HepG2 (cell line): Measurements from ENCODE around the gene INHA. TPM values are rescaled to one million over a fixed set of nuclear protein-coding genes. Genes with fewer than 3 reads are reported as not detected.

Source experiments
- CAMTA2 ChIP-seq: sonication (generic); formaldehyde crosslinking; IDR thresholded peaks from 2 replicates; pipeline ENCODE4 v1.4.0; 2020; ENCODE audit warnings: mild to moderate bottlenecking, missing genetic modification reagents, borderline replicate concordance
- FOXA3 ChIP-seq: IDR thresholded peaks from 2 replicates; pipeline ENCODE4 v1.6.1; 2016; ENCODE audit warnings: missing genetic modification reagents, missing compliant biosample characterization
- GABPA ChIP-seq, 2 experiments: IDR thresholded peaks; 2 replicates each; pipeline ENCODE4 v1.6.1; 2011 to 2016; ENCODE audit warnings: low read depth in 2 of 2, low read length in 1 of 2, missing biosample characterization in 1 of 2, missing genetic modification characterization in 1 of 2
- HES4 ChIP-seq: sonication (generic); formaldehyde crosslinking; IDR thresholded peaks from 2 replicates; pipeline ENCODE4 v1.9.0; 2021; ENCODE audit warnings: mild to moderate bottlenecking, missing genetic modification reagents, borderline replicate concordance
- HMGA1 ChIP-seq: sonication (generic); formaldehyde crosslinking; conservative IDR thresholded peaks from 2 replicates; pipeline ENCODE4 v1.4.0; 2020; ENCODE audit warnings: missing genetic modification reagents
- JUN ChIP-seq: sonication (generic); formaldehyde crosslinking; IDR thresholded peaks from 2 replicates; pipeline ENCODE4 v1.4.0; 2020; ENCODE audit warnings: mild to moderate bottlenecking, missing genetic modification reagents
- KAT2B ChIP-seq: fragments of 150-350 bp; IDR thresholded peaks from 2 replicates; pipeline ENCODE4 v1.6.1; 2014; ENCODE audit warnings: low read depth, low read length, borderline replicate concordance
- NR2F2 ChIP-seq: IDR thresholded peaks from 2 replicates; pipeline ENCODE4 v1.6.1; 2012; ENCODE audit warnings: low read depth, inconsistent platforms, borderline replicate concordance
- PCBP1 ChIP-seq: fragments of 200-400 bp; formaldehyde crosslinking; IDR thresholded peaks from 2 replicates; pipeline ENCODE4 v1.6.1; 2017; ENCODE audit warnings: mild to moderate bottlenecking, low read depth, low read length, borderline replicate concordance
- RAD51 ChIP-seq: fragments of 450-650 bp; IDR thresholded peaks from 2 replicates; pipeline ENCODE4 v1.6.1; 2016; ENCODE audit warnings: borderline replicate concordance
- SALL1 ChIP-seq: sonication (generic); formaldehyde crosslinking; IDR thresholded peaks from 2 replicates; pipeline ENCODE4 v1.8.0; 2022; ENCODE audit warnings: mild to moderate bottlenecking, missing genetic modification reagents
- SMARCC2 ChIP-seq: fragments of 450-650 bp; IDR thresholded peaks from 2 replicates; pipeline ENCODE4 v1.6.1; 2017; ENCODE audit warnings: antibody characterized with exemption, mild to moderate bottlenecking
- SOX5 ChIP-seq: IDR thresholded peaks from 2 replicates; pipeline ENCODE4 v1.6.1; 2016; ENCODE audit warnings: borderline replicate concordance
- ZC3H4 ChIP-seq: sonication (generic); formaldehyde crosslinking; IDR thresholded peaks from 2 replicates; pipeline ENCODE4 v1.4.0; 2020; ENCODE audit warnings: missing genetic modification reagents, borderline replicate concordance
- ZEB1 ChIP-seq: IDR thresholded peaks from 2 replicates; pipeline ENCODE4 v1.6.1; 2012; ENCODE audit warnings: mild to moderate bottlenecking, low read depth, inconsistent platforms; ENCODE audit not compliant: insufficient replicate concordance
- ZFY ChIP-seq: sonication (generic); formaldehyde crosslinking; IDR thresholded peaks from 2 replicates; pipeline ENCODE4 v1.4.0; 2020; ENCODE audit warnings: missing genetic modification reagents
- ZNF274 ChIP-seq: sonication (generic); formaldehyde crosslinking; IDR thresholded peaks from 2 replicates; pipeline ENCODE4 v1.5.1; 2020; ENCODE audit warnings: mild to moderate bottlenecking, missing genetic modification reagents
- ZNF362 ChIP-seq: sonication (generic); formaldehyde crosslinking; IDR thresholded peaks from 2 replicates; pipeline ENCODE4 v1.4.0; 2020; ENCODE audit warnings: missing genetic modification reagents, mild to moderate bottlenecking, borderline replicate concordance
- ZNF510 ChIP-seq: sonication (generic); formaldehyde crosslinking; IDR thresholded peaks from 2 replicates; pipeline ENCODE4 v1.4.0; 2020; ENCODE audit warnings: low read depth, mild to moderate bottlenecking, missing genetic modification reagents
- ZNF737 ChIP-seq: sonication (generic); formaldehyde crosslinking; IDR thresholded peaks from 2 replicates; pipeline ENCODE4 v1.5.0; 2020; ENCODE audit warnings: missing genetic modification reagents, mild to moderate bottlenecking, borderline replicate concordance
- ZSCAN29 ChIP-seq: sonication (generic); formaldehyde crosslinking; conservative IDR thresholded peaks from 2 replicates; pipeline ENCODE4 v1.4.0; 2020; ENCODE audit warnings: mild to moderate bottlenecking, missing genetic modification reagents
- polyA plus RNA-seq, 8 experiments: library from polyadenylated mRNA; depleted of rRNA in 3 of 8; stranded (reverse) in 7 of 8; unstranded in 1 of 8; fragments of >200 nt; fragmentation: Illumina TruSeq in 4 of 8; extraction: Trizol in 4 of 8; gene quantifications; 2 replicates each; pipeline versions ENCODE4 v1.2.1 to v1.2.3, GENCODE V29; 2011 to 2016; ENCODE audit warnings: low read depth in 4 of 8, missing spikeins in 1 of 8, mixed read lengths in 1 of 8; ENCODE audit not compliant: insufficient read depth in 1 of 8
- total RNA-seq, 5 experiments: library from RNA; depleted of rRNA; stranded (reverse); fragments of >200 nt; fragmentation: Illumina TruSeq; extraction: Trizol; gene quantifications; 2 replicates each; pipeline ENCODE4 v1.2.3, GENCODE V29; 2016; ENCODE audit warnings: low read depth in 1 of 5
- TF ChIP-seq, protein P1 (sequence below): IDR thresholded peaks from 2 replicates; pipeline ENCODE4 v1.6.1; 2016; ENCODE audit warnings: missing compliant biosample characterization, missing genetic modification reagents, borderline replicate concordance
- TF ChIP-seq, protein P2 (sequence below): sonication (generic); formaldehyde crosslinking; IDR thresholded peaks from 2 replicates; pipeline ENCODE4 v1.5.1; 2020; ENCODE audit warnings: mild to moderate bottlenecking, missing genetic modification reagents, borderline replicate concordance

Gene INHA
- total and polyA plus RNA-seq, 2 of the 13 experiments (the other 11 are each of a cell fraction or from before 2014, with no cell fraction given), result 4.1 to 15.2 TPM

DNA sequence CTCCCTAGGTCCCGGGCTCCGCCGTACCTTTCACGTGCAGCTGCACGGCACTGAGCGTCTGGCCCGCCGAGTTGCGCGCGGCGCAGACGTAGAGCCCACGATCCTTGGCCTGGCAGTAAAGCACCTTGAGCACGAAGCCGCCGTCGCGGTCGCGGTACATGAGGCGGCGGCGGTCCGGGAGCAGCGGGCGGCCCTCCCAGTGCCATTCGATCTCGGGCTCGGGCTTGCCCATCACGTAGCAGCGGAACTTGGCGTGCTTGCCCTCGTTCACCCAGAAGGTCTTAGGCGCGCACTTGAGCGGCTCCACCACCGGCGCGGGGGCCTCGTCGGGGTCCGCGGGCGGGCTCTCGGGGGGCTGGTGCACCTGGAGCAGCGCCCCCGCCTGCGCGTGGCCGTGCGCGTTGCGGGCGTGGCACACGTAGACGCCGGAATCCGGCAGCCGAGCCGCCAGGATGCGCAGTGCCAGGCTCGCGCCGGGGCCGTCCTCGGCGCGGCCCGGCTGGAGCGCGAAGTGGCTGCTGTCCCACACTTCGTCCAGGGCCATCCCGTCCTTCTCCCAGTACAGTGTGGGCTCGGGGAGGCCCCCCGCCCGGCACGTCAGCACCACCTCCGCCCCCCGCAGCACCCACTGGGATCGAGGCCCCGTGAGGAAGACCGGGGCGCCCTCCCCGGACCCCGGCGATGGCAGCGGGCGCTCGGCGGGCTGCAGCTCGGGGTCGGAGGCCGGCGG, 1.8 kb upstream of the INHA start (continued):
- TF ChIP-seq ZNF510 (CRISPR knock-in tag), result no peak
- no peak for TF ChIP-seq KAT2B
- TF ChIP-seq NR2F2, result no peak; the same call in 1 of the 2 replicates
- no peak for TF ChIP-seq RAD51
- TF ChIP-seq SALL1, result peak; percentile 58; the same call in 1 of the 2 replicates
- TF ChIP-seq HES4 (CRISPR knock-in tag), result peak; percentile 73; the same call in 1 of the 2 replicates
- TF ChIP-seq HMGA1 (CRISPR knock-in tag), result no peak
- TF ChIP-seq ZNF737 (CRISPR knock-in tag), result no peak
- no peak; the same call in 1 of the 2 replicates for TF ChIP-seq ZSCAN29 (CRISPR knock-in tag)
- TF ChIP-seq ZFY (CRISPR knock-in tag), result peak; percentile 49; the same call in 1 of the 2 replicates
- TF ChIP-seq JUN (CRISPR knock-in tag), result no peak
- TF ChIP-seq ZEB1, result no peak
- TF ChIP-seq CAMTA2 (CRISPR knock-in tag), result 0 out of 2 replicates have a peak, but pooled peaks have one; percentile 22
- TF ChIP-seq SMARCC2, result no peak
- no peak for TF ChIP-seq SOX5 (CRISPR knock-in tag)
- TF ChIP-seq, protein P1, sequence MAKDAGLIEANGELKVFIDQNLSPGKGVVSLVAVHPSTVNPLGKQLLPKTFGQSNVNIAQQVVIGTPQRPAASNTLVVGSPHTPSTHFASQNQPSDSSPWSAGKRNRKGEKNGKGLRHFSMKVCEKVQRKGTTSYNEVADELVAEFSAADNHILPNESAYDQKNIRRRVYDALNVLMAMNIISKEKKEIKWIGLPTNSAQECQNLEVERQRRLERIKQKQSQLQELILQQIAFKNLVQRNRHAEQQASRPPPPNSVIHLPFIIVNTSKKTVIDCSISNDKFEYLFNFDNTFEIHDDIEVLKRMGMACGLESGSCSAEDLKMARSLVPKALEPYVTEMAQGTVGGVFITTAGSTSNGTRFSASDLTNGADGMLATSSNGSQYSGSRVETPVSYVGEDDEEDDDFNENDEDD, result peak; percentile 20; the same call in 1 of the 2 replicates
- no peak for TF ChIP-seq ZNF362
- no peak for TF ChIP-seq ZNF274 (CRISPR knock-in tag)
- no peak for TF ChIP-seq GABPA (IDR thresholded peaks at IDR 0.05; ENCODE audit: low read depth, low read length)
- no peak for TF ChIP-seq GABPA (CRISPR knock-in tag; IDR thresholded peaks at IDR 0.05; ENCODE audit: low read depth)
- TF ChIP-seq, protein P2, sequence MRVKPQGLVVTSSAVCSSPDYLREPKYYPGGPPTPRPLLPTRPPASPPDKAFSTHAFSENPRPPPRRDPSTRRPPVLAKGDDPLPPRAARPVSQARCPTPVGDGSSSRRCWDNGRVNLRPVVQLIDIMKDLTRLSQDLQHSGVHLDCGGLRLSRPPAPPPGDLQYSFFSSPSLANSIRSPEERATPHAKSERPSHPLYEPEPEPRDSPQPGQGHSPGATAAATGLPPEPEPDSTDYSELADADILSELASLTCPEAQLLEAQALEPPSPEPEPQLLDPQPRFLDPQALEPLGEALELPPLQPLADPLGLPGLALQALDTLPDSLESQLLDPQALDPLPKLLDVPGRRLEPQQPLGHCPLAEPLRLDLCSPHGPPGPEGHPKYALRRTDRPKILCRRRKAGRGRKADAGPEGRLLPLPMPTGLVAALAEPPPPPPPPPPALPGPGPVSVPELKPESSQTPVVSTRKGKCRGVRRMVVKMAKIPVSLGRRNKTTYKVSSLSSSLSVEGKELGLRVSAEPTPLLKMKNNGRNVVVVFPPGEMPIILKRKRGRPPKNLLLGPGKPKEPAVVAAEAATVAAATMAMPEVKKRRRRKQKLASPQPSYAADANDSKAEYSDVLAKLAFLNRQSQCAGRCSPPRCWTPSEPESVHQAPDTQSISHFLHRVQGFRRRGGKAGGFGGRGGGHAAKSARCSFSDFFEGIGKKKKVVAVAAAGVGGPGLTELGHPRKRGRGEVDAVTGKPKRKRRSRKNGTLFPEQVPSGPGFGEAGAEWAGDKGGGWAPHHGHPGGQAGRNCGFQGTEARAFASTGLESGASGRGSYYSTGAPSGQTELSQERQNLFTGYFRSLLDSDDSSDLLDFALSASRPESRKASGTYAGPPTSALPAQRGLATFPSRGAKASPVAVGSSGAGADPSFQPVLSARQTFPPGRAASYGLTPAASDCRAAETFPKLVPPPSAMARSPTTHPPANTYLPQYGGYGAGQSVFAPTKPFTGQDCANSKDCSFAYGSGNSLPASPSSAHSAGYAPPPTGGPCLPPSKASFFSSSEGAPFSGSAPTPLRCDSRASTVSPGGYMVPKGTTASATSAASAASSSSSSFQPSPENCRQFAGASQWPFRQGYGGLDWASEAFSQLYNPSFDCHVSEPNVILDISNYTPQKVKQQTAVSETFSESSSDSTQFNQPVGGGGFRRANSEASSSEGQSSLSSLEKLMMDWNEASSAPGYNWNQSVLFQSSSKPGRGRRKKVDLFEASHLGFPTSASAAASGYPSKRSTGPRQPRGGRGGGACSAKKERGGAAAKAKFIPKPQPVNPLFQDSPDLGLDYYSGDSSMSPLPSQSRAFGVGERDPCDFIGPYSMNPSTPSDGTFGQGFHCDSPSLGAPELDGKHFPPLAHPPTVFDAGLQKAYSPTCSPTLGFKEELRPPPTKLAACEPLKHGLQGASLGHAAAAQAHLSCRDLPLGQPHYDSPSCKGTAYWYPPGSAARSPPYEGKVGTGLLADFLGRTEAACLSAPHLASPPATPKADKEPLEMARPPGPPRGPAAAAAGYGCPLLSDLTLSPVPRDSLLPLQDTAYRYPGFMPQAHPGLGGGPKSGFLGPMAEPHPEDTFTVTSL, result 0 out of 2 replicates have a peak, but pooled peaks have one; percentile 12
- no peak for TF ChIP-seq PCBP1
- TF ChIP-seq ZC3H4 (CRISPR knock-in tag), result no peak
- TF ChIP-seq FOXA3 (CRISPR knock-in tag), result no peak
